HG03558 (cell line): ENCODE data around the gene CGRRF1.

Source experiments
- ATAC-seq: cut with Tn5 transposase; IDR thresholded peaks from one replicate; pipeline ENCODE4 v1.9.1; 2021; ENCODE audit warnings: moderate number of reproducible peaks; ENCODE audit not compliant: unreplicated experiment; ENCODE audit errors: extremely low read depth

Gene CGRRF1

DNA sequence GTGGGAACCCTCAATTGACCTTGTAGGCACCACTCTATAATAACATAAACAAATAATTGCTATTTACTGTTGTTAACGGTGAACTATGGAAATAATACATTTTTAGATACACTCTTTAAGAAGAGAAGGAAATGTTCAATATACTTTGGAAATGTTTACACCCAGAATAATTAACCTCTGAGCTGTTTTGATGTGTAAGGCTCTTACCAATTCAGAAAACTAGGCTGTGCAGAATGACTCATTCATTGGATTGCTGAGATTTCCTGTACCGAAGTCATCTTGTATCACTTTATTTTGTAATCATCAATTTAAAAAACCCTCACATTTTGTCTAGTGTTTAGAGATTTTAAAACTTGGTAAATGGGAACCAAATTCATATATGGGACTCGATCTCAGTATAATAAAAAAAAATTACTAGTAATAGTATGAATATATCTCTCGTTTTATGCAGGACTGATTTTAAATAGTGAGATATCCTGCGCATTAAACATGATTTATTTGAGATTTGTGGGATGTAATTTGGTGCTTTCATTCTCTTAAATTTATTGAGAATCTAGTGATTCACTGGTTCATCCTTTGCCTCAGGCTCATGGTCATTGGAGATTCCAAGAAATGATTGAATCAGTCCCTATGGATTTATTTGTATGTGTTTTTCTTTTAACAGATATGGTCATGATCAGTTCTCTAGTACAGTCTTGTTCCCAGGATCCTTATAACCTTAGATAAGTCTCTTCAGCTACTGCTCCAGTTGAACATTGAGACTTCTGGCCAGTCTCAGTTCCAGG, 61.1 kb downstream of the CGRRF1 start:
- ATAC-seq, result no peak

GRCh38 chr14:54572316-54572715, 62.6 kb downstream of the CGRRF1 start:
- ATAC-seq, result no peak

DNA sequence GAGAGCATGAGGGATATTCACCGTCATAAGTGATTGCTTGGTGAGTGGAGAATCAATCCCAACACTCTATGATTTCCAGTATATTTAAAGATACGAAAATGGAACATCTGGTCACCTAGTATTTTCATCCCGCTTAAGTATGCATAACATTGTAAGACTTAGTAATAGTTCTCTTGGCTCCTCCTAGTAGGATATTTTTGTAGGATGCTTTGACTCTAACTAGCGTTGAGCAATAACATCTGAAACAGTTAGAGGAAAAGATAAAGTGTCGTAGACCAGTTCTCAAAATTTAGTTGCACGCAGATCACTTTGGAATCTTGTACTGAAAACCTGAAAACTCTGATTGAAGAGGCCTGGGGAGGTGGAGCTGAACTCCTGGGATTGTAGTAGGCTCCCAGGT, 64.8 kb downstream of the CGRRF1 start:
- no peak for ATAC-seq

DNA sequence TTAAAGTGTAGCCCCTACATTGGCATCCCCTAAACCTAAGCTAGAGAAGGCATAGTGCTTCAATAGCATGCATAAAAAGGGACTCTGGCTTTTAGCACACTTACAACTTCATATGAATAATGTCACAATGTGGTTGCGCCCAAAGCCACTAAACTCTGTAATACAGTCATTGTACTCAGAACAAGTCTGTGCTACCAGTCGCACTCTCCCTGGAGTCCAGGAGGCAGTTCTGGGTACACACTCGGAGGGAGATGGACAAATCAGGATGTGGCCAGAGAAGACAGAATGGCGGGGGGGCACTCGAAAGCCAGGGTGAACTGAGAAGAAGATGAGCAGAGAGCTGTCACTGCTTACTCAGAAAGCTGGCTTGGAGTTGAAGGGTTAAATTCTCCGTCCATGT, 67.8 kb downstream of the CGRRF1 start:
- ATAC-seq, result no peak

DNA sequence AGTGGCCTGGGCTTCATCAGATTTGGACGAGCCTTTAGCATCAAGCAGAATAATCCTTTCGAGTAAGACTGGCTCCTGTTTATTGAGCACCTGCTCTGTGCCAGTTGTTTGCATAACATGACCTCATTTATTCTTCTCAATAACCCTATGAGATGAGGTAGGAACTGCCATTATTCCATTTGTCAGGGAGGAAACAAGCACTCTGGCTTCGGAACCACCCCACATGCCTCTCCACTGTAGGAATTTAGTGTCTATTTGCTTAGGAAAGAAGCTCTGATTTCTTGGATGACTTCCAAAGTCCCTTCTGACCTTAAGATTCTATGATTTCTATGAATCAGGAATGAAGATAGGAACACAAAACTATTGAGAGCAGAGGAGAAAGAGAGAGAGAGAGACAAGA, 68.3 kb downstream of the CGRRF1 start:
- no peak for ATAC-seq

DNA sequence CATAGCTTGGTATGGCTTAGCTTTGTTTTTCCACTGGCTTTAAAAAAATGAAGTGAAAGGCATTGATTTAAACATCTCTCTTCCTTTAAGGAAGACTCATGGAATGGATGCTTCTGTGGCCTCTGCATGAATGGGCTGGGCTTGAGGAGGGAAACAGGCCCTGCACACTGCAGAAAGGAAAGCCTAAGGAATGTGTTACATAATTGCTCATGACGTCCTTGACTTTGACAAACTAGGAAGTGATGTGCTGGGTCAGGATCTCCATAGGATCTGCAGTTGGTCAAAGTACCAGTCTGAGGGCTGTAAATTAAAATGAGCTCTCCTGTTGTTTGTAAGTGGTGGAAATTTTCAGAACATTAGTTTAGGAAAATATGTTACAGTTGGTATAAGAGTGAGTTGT, 69.9 kb downstream of the CGRRF1 start:
- no peak for ATAC-seq

DNA sequence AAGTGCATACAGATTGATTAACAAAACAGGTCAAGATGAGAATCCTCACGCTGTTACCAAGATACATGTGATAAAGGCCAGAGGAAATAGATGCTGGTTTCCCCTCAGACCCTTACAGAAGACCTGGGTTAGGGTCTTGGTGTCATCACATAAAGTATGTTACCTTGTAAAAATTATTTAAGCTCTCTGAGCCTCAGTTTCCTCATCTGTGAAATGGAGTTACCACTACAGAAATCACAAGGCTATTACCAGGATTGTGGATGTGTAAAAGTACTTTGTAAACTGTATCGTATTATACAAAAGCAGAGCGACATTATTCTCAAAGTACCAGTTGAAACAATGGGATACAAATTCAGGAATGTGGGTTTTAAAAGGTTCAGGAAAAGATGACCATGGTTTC, 71.2 kb downstream of the CGRRF1 start:
- ATAC-seq, result no peak

GRCh38 chr14:54582334-54582733, 72.6 kb downstream of the CGRRF1 start:
- no peak for ATAC-seq

GRCh38 chr14:54584097-54584496, 74.4 kb downstream of the CGRRF1 start:
- no peak for ATAC-seq

DNA sequence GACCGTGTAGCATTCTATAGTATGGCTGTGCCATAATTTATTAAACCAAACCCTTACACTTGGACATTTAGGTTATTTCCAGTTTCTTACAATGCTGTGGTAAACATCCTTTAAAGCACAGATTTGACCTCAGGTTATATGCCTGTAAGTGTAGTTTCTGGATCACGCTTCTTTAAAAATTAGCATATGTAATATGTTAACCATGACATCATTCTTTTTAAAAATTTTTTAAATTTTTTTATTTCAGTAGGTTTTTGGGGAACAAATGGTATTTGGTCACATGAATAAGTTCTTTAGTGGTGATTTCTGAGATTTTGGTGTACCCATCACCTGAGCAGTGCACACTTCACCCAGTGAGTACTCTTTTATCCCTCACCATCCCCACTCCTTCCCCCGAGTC, 75.5 kb downstream of the CGRRF1 start:
- ATAC-seq, result no peak
